GM18520 (cell line): Measurements from ENCODE around the gene CMTM4.
"Not testable (repeated sequence)": the region's sequence is repeated elsewhere in the genome, so short reads cannot be mapped to it uniquely, and the experiment has no call there.

Experiments
- ATAC-seq: cut with Tn5 transposase; IDR thresholded peaks from one replicate; pipeline ENCODE4 v1.9.1; 2021; ENCODE audit not compliant: unreplicated experiment

Gene CMTM4

GRCh38 chr16:66649167-66649566, 47.4 kb downstream of the CMTM4 start:
- ATAC-seq = no peak

GRCh38 chr16:66647866-66648265, 48.7 kb downstream of the CMTM4 start:
- ATAC-seq = no peak

GRCh38 chr16:66641387-66641786, 55.2 kb downstream of the CMTM4 start:
- no peak for ATAC-seq

DNA sequence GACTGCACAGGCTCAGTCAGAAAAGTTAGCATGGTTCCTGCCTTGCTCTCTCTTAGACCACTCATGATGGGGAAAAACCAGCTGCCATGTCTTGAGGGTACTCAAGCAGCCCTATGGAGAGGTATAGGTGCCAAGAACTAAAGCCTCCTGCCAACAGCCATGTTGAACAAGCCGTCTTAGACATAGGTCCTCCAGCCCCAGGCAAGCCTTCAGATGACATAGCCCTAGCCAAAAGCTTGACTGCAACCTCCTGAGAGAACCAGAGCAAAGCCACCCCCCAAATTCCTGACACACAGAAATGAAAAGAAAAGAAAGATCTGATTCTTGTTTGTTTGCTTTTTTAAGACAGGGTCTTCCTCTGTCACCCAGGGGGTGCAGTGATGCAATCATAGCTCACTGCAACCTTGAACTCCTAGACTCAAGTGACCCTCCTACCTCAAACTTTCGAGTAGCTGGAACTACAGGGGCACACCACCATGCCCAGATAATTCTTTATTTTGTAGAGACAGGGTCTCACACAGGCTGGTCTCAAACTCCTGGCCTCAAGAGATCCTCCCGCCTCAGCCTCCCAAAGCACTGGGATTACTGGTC, 55.7 kb downstream of the CMTM4 start:
- ATAC-seq = no peak

DNA sequence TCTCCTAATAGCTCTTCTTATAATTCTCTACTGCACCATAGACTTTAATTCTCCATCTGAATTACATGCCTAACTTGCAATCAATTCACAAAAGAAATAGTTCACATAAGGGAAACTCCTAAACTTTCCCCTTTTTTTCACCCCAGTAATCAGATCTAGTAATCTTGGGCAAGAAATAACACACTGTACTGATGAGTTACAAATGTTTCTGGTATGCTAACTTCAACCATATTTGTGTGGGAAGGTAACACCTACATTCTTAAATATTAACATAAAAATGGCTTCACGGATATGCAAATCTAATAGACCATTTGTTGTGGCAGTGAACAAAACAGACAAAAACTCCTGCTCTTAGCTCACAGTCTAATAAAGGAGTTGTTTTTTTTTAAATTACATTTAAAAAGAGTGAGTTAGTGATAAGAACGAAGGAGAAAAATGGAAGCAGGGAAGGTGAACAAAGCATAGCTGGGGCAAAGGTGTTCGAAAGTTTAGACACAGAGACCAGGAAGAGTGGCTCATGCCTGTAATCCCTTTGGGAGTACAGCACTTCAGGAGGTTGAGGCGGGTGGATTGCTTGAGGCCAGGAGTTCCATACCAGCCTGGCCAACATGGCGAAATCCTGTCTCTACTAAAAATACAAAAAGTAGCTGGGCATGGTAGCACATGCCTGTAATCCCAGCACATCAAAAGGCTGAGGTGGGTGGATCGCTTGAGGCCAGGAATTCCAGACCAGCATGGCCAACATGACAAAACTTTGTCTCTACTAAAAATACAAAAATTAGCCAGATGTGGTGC, 57.3 kb downstream of the CMTM4 start:
- no peak for ATAC-seq

DNA sequence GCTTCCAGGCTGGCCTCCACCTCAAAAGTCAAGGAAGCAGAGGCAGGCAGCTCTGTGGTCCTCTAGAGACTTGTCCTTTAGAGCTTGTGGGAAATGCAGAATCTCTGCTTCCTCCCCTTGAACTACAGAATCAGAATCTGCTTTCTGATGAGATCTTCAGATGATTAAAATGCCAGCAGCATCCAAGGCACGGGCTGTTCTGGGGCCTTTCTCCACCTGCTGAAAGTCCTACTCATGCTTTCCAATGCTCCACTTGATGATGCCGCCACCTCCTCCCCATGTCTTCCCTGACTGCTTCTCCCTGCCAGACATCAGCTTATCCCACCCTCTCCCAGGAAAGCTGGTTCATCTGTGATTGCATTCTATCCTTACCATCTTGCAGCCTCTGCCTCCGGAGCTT, 58.7 kb downstream of the CMTM4 start:
- ATAC-seq = no peak

- ATAC-seq = no peak
Measured at GRCh38 chr16:66636199-66636598, 60.3 kb downstream of the CMTM4 start.

- no peak for ATAC-seq
Measured at GRCh38 chr16:66635406-66635805, 61.1 kb downstream of the CMTM4 start.

DNA sequence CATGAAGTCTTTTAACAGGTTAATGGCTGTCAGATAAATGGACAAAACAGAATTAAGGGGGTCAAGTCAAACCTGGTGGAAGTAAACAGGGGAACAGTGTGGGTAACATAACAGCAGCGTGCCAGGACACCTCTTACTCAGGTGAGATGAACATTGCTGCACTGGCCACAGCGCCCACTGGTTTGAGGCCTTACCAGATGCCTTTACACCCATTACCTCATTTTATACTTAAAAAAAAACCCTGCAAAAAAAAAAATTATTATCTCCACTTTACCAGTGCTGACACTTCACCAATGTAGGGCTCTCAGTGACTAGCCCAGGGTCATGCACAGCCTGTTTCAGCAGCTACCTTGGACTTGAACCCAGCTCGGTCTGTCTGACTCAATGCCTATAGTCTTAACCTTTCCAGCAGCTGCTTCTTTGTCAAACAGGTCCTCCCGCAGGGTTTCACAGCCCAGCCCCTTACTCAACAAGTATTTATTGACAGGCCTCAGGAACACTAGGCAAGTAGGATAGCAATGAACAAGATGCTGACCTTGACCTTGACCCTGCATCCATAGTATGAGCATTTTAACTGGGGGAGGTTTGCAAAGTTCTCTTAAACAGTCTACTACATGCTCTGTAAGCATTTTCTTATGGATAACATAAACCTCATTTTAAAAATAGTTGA, 61.9 kb downstream of the CMTM4 start:
- ATAC-seq = no peak

DNA sequence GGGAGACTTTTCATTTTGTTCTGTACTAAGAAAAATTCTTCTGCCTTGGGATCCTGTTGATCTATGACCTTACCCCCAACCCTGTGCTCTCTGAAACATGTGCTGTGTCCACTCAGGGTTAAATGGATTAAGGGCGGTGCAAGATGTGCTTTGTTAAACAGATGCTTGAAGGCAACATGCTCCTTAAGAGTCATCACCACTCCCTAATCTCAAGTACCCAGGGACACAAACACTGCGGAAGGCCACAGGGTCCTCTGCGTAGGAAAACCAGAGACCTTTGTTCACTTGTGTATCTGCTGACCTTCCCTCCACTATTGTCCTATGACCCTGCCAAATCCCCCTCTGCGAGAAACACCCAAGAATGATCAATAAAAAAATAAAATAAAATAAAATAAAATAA, 65.0 kb downstream of the CMTM4 start:
- not testable (repeated sequence) for ATAC-seq

DNA sequence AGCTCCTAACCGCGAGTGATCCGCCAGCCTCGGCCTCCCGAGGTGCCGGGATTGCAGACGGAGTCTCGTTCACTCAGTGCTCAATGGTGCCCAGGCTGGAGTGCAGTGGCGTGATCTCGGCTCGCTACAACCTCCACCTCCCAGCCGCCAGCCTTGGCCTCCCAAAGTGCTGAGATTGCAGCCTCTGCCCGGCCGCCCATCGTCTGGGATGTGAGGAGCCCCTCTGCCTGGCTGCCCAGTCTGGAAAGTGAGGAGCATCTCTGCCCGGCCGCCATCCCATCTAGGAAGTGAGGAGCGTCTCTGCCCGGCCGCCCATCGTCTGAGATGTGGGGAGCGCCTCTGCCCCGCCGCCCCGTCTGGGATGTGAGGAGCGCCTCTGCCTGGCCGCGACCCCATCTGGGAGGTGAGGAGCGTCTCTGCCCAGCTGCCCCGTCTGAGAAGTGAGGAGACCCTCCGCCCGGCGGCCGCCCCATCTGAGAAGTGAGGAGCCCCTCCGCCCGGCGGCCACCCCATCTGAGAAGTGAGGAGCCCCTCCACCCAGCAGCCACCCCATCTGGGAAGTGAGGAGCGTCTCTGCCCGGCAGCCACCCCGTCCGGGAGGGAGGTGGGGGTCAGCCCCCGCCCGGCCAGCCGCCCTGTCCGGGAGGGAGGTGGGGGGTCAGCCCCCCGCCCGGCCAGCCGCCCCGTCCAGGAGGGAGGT, 65.8 kb downstream of the CMTM4 start:
- ATAC-seq = not testable (repeated sequence)

GRCh38 chr16:66629856-66630255, 66.7 kb downstream of the CMTM4 start:
- no peak for ATAC-seq

DNA sequence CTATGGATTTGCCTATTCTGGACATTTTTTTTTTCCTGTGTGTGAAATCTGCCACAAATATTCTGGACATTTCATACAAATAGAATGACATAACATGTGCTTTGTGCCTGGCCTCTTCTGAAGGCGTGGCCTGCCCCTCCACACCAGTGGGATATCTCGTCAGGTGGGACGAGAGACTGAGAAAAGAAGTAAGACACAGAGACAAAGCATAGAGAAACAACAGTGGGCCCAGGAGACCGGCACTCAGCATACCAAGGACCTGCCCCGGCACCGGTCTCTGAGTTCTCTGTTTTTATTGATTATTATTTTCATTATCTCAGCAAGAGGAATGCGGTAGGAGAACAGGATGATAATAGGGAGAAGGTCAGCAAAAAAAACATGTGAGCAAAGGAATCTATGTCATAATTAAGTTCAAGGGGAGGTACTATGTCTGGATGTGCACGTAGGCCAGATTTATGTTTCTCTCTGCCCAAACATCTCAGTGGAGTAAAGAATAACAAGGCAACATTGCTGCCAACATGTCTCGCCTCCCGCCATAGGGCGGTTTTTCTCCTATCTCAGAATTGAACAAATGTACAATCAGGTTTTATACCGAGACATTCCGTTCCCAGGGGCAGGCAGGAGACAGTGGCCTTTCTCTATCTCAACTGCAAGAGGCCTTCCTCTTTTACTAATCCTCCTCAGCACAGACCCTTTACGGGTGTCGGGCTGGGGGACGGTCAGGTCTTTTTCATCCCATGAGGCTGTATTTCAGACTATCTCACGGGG, 68.7 kb downstream of the CMTM4 start:
- not testable (repeated sequence) for ATAC-seq

GRCh38 chr16:66623755-66624154, 72.8 kb downstream of the CMTM4 start:
- no peak for ATAC-seq

GRCh38 chr16:66622863-66623262, 73.7 kb downstream of the CMTM4 start:
- no peak for ATAC-seq

DNA sequence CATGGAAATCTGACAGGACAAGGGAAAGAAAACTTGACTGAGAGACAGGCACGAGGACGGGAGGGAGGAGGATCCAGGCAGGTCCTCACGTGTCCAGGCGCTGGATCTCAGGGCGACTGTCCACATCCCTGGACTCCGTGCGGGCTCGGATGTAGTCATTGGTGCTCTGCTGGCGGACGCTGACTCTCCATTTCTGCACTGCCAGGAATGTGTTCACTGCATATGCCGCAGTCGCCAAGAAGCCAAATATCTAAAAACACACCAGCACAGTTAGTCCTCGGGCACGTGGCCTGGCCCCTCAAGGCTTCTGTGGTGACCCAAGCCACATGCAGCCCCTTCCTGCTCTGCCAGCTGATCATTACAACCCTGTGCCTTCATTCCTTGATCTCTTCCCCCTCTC, 74.6 kb downstream of the CMTM4 start:
- no peak for ATAC-seq

DNA sequence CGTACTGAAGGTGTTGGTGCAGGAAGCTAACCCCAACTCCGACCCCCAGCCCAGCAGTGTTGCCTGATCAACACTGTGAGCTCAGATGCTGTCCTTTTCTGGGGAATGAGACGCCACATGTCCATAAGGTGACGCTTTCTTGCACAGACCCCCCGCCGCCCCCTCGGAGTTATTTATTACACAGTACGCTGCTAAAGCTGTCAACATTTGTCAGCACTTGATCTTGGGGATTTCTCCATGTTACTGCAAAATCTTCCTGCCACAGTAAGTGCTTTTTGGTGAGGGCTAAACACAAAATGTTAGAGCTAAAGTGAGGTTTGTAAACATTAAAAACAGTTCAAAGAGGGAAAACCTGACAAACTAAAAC, 76.1 kb downstream of the CMTM4 start:
- no peak for ATAC-seq

- no peak for ATAC-seq
Measured at GRCh38 chr16:66619534-66620428, 76.8 kb downstream of the CMTM4 start.

- no peak for ATAC-seq
Measured at GRCh38 chr16:66618588-66619375, 77.8 kb downstream of the CMTM4 start.
